Renal cortical epithelial cell (primary cell): ENCODE measurements around the gene ZFYVE16. TPM values are rescaled to one million over a fixed set of nuclear protein-coding genes. Genes with fewer than 3 reads are reported as not detected.
"Not testable (repeated sequence)": the region's sequence is repeated elsewhere in the genome, so short reads cannot be mapped to it uniquely, and the experiment has no call there.

Experiments used
- DNase-seq: peaks from one replicate; pipeline ENCODE4 v3.0.0-alpha.2; 2011; ENCODE audit warnings: low read depth
- total RNA-seq: library from RNA; depleted of rRNA; stranded (reverse); fragments of >200 nt; gene quantifications from 2 replicates; pipeline ENCODE4 v1.2.3, GENCODE V29; 2014

ZFYVE16 gene
- total RNA-seq, 1 donor from 2014 or later, result 69.6 TPM

- peak; percentile 4 for DNase-seq
These were observed 1.6 kb downstream of the ZFYVE16 start for GRCh38 chr5:80409367-80409966.

DNA sequence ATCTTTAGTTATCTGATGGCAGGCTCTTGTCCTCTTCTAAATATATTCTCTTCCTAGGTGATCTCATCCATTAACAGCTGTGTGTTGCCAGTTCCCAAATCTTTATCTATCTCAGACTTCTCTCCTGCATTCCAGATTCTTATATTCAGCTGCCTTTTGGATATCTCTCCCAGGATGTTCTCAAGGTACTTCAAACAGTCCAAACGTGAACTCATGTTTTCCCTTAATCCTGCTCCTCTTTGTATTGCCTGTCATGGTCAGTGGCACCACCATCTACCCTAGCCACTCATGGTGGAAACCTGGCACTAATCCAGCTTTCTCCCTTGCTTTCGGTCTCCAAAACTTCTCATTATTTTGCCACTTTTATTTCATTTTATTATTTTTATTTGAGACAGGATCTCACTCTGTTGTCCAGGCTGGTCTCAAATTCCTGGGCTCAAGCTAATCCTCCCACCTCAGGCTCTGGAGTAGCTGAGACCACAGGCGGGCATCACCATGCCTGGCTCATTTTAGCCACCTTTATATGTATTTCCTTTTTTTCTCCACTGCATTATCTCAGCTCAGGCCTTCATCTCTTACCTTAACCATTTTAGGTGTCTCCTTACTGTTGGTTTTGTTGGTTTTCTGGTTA is 3.8 kb downstream of the ZFYVE16 start:
- DNase-seq, result no peak

DNA sequence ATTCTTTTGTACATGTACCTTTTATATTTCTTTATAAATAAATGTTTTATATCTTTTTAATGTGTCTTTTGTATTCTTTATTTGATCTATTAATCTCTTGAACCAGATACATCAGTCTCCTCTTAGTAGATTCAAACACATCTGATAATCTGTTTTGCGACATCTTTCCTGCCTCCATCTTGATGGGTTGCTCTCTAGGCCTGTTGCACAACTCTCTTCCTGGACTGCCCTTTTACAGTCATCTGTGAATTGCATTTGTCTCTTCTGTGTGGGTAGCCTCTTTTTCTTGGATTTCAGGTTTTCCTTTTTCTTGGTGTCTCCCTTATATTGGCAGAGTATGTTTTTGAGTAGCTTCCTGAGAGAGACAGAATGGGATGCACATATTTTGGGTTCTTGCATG is 6.2 kb downstream of the ZFYVE16 start:
- no peak for DNase-seq

DNA sequence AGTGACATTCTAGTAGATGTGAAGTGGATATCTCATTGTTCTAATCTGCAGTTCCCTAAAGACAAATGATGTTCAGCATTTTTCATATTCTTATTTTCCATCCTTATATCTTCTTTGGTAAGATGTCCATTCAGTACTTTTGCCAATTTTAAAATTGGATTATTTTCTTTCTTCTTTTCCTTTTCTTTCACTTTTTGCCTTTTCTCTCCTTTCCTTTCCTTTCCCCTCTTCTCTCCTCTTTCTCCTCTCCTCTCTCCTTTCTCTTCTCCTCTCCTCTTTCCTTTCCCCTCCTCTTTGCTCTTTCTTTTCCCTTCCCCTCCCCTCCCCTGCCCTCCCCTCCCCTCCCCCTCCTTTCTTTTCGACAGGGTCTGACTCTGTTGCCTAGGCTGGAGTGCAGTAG is 10.1 kb downstream of the ZFYVE16 start:
- no peak for DNase-seq

- DNase-seq, result not testable (repeated sequence)
These were observed 16.5 kb downstream of the ZFYVE16 start for GRCh38 chr5:80424365-80424764.

GRCh38 chr5:80435476-80435875 is 27.6 kb downstream of the ZFYVE16 start:
- peak; percentile 7 for DNase-seq

DNA sequence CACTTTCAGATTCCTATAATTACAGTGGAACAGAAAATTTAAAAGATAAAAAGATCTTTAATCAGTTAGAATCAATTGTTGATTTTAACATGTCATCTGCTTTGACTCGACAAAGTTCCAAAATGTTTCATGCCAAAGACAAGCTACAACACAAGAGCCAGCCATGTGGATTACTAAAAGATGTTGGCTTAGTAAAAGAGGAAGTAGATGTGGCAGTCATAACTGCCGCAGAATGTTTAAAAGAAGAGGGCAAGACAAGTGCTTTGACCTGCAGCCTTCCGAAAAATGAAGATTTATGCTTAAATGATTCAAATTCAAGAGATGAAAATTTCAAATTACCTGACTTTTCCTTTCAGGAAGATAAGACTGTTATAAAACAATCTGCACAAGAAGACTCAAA is 29.5 kb downstream of the ZFYVE16 start:
- DNase-seq, result no peak

DNA sequence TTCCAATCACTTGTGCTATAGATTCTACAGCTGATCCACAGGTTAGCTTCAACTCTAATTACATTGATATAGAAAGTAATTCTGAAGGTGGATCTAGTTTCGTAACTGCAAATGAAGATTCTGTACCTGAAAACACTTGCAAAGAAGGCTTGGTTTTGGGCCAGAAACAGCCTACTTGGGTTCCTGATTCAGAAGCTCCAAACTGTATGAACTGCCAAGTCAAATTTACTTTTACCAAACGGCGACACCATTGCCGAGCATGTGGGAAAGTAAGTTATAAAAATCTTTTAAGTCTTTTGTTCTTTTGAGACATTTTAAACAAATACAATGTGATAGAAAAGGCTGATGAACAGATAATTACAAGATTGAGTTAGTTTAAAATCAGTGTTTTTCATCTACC is 30.9 kb downstream of the ZFYVE16 start:
- no peak for DNase-seq

- DNase-seq, result no peak
These were observed 31.3 kb downstream of the ZFYVE16 start for GRCh38 chr5:80439213-80439612.

DNA sequence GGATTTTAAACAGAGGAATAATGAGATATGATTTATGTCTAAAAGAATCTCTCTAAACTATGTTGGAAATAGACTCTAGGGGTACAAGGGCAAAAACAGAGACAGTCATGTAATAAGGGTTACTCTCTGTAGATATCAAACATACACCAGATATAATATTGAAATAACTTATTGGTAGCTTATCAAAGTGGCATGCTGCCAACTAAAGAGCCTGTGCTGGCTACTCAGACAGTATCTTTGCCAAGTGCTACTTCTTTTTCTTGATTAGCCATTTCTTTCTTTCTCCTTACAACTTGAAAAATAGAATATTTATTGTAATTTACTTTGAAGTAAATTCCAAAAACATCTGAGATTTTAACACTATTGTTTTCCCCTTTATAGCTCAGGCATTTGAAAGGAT is 34.9 kb downstream of the ZFYVE16 start:
- DNase-seq, result no peak

- no peak for DNase-seq
These were observed 45.5 kb downstream of the ZFYVE16 start for GRCh38 chr5:80453366-80453765.

DNA sequence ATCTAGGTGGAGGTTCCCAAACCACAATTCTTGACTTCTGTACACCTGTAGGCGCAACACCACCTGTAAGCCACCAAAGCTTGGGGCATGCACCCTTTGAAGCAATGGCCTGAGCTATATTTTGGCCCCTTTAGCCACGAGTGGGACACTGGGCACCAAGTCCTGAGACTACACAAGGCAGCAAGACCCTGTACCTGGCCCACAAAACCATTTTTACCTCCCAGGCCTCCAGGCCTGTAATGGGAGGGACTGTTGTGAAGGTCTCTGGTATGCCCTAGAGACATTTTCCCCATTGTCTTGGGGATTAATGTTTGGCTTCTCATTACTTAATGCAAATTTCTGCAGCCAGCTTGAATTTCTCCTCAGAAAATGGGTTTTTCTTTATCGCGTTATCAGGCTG is 55.4 kb downstream of the ZFYVE16 start:
- DNase-seq, result no peak

DNA sequence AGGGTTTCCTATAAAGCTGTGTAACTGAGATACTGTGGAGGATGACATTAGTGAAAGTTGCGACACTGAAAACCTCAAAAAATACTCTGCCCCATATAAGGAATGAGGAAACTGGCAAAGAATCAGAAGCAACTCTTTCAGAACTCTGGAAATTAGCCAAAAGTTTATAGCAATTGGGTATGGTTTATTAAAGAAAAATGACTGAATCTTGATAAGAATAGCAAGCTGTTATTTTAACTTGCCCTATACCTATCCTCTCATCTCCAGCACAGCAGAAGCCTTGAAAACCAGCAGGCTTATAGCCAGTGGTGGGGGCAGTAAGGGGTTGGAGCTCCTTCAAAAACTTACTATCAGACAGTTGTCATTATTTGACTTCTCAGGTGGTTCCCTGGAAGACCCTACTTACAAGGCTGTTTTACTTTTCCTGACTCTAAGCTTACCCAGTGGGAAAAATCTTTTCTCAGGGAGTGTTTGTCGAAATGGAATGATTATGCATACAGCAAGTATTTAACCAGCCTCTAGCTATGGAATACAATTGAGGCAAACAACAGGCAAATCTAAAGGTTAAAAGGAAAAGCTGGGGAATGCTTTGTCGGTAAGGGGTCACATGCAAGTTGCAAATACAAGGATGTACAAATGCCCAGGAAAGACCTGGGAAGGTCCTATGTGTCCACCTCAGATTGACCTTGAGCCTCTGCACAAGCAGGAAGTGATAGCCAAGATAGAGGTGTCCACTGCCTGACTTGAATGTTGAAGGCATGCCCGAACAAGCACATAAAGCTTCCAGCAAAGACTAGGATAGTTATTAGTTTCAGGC is 59.0 kb downstream of the ZFYVE16 start:
- peak; percentile 65 for DNase-seq

DNA sequence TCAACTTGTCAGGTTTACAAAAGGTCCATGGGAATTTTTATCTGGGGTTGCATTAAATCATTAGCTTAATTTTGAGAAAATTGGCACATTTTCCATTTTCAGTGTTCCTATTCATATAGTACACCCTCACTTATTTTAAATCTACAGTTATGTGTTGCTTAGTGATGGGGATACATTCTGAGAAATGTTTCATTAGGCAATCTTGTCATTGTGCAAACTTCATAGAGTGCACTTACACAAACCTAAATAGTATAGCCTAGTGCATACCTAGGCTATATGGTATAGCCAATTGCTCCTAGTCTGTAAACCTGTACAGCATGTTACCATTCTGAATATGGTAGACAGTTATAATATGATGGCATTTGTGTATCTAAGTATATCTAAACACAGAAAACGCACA is 60.3 kb downstream of the ZFYVE16 start:
- DNase-seq, result no peak

- DNase-seq, result not testable (repeated sequence)
These were observed 62.8 kb downstream of the ZFYVE16 start for GRCh38 chr5:80470631-80471030.

DNA sequence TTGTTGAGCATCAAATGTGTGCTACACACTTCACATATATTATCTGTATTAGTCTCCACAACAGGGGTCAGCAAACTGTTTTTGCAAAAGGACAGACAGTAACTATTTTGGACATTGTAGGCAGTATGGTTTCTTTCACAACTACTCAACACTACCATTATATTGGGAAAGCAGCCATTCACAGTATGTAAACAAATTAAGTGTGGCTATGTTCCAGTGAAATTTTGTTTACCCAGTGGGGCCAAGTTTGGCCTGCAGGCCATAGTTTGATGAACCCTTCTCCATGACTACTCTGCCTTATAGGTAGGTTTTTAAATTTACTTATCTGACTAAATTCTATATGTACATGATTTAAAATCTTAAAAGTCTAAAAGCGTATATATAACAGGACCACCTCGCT is 67.1 kb downstream of the ZFYVE16 start:
- DNase-seq, result no peak

GRCh38 chr5:80479713-80480112 is 71.8 kb downstream of the ZFYVE16 start:
- no peak for DNase-seq

- DNase-seq, result no peak
These were observed 72.5 kb downstream of the ZFYVE16 start for GRCh38 chr5:80480354-80480753.

GRCh38 chr5:80481019-80481893 is 73.4 kb downstream of the ZFYVE16 start:
- DNase-seq, result peak; percentile 64

GRCh38 chr5:80482578-80482977 is 74.7 kb downstream of the ZFYVE16 start:
- no peak for DNase-seq

GRCh38 chr5:80483636-80484232 is 75.9 kb downstream of the ZFYVE16 start:
- DNase-seq, result no peak

DNA sequence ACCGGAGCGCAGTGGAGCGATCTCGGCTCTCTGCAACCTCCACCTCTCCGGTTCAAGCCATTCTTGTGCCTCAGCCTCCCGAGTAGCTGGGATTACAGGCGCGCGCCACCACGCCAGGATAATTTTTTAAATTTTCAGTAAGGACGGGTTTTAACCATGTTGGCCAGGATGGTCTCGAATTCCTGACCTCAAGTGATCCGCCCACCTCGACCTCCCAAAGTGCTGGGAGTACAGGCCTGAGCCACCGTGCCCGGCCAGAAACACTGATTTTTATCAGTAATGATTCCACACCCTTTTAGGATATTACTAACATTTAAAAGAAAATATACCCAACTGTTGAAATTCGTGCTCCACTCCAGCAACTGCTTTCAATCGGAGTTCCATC is 79.6 kb downstream of the ZFYVE16 start:
- no peak for DNase-seq
